Stimulated activated CD4-positive, alpha-beta T cell treated with anti-CD3 and anti-CD28 coated beads, Interleukin-15, amount 100 ng/mL, for 1 hour (primary cell): ENCODE data around the gene C1QTNF9.
"Not testable (repeated sequence)": the region's sequence is repeated elsewhere in the genome, so short reads cannot be mapped to it uniquely, and the experiment has no call there.

Experiments
- DNase-seq, 2 donors: peaks; one replicate each; pipeline ENCODE4 v3.0.0-alpha.2; 2020; ENCODE audit warnings: low read depth in 1 of 2, low spot score in 1 of 2

Gene C1QTNF9

GRCh38 chr13:24360106-24360505, 50.7 kb downstream of the C1QTNF9 start:
- no peak for DNase-seq

GRCh38 chr13:24361113-24361512, 51.7 kb downstream of the C1QTNF9 start:
- DNase-seq: no peak

- DNase-seq: no peak
These were observed 52.5 kb downstream of the C1QTNF9 start for GRCh38 chr13:24361852-24362366.

GRCh38 chr13:24362435-24362952, 53.1 kb downstream of the C1QTNF9 start:
- no peak for DNase-seq

GRCh38 chr13:24365191-24365590, 55.8 kb downstream of the C1QTNF9 start:
- no peak for DNase-seq

- not testable (repeated sequence) for DNase-seq
These were observed 56.9 kb downstream of the C1QTNF9 start for GRCh38 chr13:24366315-24366714.

- not testable (repeated sequence) for DNase-seq
These were observed 61.9 kb downstream of the C1QTNF9 start for GRCh38 chr13:24371273-24371672.
